Measurements from ENCODE around the gene CDKL2. TPM values are rescaled to one million over a fixed set of nuclear protein-coding genes. Genes with fewer than 3 reads are reported as not detected.

Gene CDKL2
- total and polyA plus RNA-seq, 2 of the 8 experiments (the other 6 are each of a cell fraction or from before 2014, with no cell fraction given): 1.4 to 2.1 TPM

- no peak for TF ChIP-seq CEBPB (IDR thresholded peaks at IDR 0.05; ENCODE audit: low read depth, low read length)
Measured at GRCh38 chr4:75555294-75556164, 74.8 kb downstream of the CDKL2 start, which contains the start of gene ODAPH (continued).

Data from H1 (cell line).